HuH-7 (cell line): ENCODE measurements around the gene CFD.
A peak's percentile ranks its signal among the peaks of the same experiment; 100 is the strongest.
"Not testable (repeated sequence)": the region's sequence is repeated elsewhere in the genome, so short reads cannot be mapped to it uniquely, and the experiment has no call there.

Experiments
- DNase-seq: peaks from one replicate; pipeline ENCODE4 v3.0.0; 2011; ENCODE audit warnings: low spot score

Gene CFD

DNA sequence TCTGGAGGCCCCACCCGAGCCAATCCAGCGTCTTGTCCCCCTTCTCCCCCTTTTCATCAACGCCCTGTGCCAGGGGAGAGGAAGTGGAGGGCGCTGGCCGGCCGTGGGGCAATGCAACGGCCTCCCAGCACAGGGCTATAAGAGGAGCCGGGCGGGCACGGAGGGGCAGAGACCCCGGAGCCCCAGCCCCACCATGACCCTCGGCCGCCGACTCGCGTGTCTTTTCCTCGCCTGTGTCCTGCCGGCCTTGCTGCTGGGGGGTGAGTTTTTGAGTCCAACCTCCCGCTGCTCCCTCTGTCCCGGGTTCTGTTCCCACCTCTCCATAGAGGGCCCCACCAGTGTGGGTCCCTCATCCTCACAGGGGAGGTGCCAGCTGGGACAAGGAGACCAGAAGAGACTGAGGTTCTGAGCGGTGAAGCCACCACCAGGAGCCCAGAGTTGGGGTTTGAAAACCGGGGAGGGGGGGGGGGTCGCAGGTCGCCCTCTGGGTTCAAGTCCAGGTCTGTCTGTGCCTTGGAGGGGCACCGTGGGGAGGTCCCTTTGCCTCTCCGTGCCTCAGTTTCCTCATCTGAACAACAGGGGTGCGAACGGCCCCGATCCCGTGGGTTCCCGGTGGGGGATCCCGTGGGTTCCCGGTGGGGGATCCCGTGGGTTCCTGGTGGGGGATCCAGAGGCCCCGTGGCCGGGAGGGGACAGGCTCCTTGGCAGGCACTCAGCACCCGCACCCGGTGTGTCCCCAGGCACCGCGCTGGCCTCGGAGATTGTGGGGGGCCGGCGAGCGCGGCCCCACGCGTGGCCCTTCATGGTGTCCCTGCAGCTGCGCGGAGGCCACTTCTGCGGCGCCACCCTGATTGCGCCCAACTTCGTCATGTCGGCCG is 7.1 kb upstream of the CFD start, which contains the start of gene ELANE:
TSS of gene ELANE (plus strand) at position 168 of the 878 bp plus-strand sequence. CDS start at position 194, 26 bp downstream.
- no peak for DNase-seq

- DNase-seq, result no peak
These were observed 6.4 kb upstream of the CFD start for GRCh38 chr19:853014-853585.

DNA sequence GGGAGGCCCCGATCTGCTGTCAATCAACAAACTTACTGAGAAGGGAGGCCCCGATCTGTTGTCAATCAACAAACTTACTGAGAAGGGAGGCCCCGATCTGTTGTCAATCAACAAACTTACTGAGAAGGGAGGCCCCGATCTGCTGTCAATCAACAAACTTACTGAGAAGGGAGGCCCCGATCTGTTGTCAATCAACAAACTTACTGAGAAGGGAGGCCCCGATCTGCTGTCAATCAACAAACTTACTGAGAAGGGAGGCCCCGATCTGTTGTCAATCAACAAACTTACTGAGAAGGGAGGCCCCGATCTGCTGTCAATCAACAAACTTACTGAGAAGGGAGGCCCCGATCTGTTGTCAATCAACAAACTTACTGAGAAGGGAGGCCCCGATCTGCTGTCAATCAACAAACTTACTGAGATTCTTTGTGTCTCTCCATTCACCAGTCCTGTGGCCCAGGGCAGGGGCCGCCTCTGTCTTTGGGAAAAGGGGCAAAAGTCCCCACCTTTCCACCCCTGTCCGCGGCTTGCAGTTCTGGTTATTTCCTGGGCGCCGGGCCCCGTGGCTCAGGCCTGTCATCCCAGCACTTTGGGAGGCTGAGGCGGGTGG is 5.7 kb upstream of the CFD start:
- not testable (repeated sequence) for DNase-seq

GRCh38 chr19:854549-854948 is 4.9 kb upstream of the CFD start:
- no peak for DNase-seq

GRCh38 chr19:855142-855541 is 4.3 kb upstream of the CFD start:
- no peak for DNase-seq

DNA sequence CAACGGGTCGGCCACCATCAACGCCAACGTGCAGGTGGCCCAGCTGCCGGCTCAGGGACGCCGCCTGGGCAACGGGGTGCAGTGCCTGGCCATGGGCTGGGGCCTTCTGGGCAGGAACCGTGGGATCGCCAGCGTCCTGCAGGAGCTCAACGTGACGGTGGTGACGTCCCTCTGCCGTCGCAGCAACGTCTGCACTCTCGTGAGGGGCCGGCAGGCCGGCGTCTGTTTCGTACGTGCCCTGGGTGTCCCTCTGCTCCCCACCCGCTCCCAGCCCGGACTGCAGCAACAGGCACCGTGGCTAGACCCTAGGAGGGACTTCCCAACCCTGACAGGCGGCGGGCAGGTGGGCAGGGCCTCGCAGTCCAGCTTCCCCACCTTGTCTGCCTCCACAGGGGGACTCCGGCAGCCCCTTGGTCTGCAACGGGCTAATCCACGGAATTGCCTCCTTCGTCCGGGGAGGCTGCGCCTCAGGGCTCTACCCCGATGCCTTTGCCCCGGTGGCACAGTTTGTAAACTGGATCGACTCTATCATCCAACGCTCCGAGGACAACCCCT is 3.8 kb upstream of the CFD start:
- DNase-seq, result no peak

GRCh38 chr19:858284-858683 is 1.2 kb upstream of the CFD start:
- no peak for DNase-seq

DNA sequence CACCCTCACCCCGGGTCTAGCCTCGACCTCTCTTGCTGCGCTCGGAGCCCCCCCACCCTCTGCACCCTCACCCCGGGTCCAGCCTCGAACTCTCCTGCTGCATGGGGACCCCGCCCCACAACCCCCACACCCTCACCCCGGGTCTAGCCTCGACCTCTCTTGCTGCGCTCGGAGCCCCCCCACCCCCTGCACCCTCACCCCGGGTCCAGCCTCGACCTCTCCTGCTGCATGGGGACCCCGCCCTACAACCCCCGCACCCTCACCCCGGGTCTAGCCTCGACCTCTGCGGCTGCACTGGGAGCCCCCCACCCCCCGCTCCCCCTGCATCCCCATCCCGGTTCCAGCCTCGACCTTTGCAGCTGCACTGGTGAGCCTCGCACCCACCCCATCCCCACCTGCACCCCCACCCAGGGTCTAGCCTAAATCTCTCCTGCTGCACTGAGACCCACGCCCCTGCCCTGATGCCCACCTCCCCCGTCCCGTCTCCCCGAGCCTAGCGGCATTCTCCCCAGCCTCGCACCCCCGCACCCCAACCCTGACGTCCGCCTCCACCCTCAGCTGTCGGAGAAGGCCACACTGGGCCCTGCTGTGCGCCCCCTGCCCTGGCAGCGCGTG is 1.8 kb downstream of the CFD start:
- no peak for DNase-seq

DNA sequence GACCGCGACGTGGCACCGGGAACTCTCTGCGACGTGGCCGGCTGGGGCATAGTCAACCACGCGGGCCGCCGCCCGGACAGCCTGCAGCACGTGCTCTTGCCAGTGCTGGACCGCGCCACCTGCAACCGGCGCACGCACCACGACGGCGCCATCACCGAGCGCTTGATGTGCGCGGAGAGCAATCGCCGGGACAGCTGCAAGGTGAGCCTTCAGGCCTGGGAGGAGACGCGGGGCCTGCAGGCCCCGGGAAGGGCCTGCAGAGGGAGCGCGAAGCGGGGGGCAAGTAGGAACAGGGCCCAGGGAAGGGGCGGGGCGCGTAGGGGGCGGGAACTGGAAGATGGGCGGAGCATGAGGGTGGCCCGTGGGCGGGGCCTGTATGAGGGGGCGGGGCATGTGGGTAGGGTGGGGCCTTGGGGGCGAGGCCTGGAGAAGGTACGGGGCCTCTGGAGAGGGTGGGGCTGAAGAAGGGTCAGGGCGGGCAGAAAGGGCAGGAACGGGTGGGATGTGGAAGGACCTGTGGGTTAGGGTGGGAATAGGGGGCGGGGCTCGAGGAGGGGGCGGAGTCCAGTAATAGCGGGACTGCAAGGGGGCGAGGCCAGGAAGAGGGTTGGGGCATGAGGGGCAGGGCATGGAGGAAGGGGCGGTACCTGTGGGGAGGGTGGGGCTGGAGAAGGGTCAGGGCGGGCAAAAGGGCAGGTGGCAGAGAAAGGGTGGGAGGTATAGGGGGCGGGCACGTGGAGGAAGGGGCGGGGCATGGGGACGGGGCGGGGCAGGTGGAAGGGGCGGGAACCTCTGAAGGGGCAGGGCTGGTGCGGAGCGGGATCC is 2.5 kb downstream of the CFD start:
- DNase-seq, result peak; percentile 79

DNA sequence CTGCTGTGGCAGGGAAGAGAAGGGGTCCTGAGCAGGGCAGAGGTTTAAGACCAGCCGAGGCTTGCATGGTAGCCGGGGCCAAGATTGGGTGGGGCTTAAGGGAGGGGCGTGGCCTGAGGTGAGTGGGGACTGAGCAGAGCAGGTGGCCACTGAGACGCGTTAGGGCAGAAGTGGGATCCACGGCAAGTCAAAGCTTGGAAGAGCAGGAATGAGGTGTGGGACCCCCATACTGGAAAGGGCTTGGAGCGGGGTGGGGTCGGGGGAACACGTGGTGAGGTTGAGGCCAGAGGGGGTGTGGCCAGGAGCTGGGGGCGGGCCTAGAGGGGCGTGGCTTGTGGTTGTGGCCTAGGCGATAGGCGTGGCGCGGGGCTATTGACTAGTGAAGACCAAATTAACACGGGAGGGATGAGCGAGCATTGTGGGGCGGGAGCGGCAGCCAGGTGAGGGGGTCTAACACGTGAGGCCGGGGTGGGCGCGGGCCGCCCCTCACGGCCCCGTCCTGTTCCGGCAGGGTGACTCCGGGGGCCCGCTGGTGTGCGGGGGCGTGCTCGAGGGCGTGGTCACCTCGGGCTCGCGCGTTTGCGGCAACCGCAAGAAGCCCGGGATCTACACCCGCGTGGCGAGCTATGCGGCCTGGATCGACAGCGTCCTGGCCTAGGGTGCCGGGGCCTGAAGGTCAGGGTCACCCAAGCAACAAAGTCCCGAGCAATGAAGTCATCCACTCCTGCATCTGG is 3.3 kb downstream of the CFD start:
- no peak for DNase-seq

GRCh38 chr19:863315-863620 is 3.8 kb downstream of the CFD start:
- no peak for DNase-seq

GRCh38 chr19:866769-867300 is 7.4 kb downstream of the CFD start:
- DNase-seq, result no peak

DNA sequence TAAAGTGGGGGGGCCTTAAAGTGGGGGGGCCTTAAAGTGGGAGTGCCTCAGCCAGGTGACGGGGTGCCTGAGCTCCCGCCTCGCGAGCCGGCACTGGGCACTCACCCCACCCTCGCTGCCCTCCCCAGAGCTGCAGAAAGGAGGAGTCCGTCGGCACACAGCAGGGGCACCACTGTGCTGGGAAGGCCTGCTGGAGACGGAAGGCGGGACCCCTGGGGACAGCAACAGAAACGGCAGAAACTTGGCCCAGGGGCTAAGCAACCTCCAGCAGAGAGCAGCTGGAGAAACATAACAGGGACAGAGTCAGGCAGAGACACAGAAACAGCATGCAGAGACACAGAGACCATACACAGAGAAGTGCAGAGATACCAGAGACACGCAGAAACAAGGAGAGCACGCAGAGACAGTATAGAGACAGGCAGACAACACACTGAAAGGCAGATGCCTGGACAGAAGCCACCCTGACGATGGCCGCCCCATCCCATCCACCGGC is 7.9 kb downstream of the CFD start:
- DNase-seq, result no peak

DNA sequence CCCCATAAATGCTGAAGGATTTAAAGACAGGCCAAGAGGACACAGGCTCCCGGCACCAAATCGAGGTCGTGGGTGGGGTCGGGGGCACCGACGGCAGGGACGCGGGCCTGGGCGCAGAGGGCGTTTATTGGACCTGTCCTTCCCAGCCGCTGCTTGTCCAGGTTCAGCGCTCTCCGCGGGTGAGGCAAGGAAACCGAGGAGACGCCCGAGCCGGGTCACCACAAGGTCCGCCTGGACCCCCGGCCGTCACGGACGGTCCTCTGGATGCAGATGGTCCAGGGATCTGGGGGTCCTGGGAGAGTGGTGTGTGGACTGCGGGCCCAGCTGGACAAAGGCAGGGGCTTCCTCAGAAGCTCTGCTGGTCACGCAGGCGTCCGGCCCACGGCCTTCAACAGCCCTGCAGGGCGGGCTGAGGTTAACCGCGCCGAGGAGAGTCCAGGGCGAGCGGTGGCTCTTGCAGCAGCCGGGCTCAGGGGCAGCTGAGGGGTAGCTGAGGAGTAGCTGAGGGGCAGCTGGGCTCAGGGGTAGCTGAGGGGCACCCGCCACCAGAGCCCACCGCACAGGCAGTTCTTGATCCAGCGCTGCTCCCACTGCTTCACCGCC is 8.5 kb downstream of the CFD start:
- DNase-seq, result no peak

DNA sequence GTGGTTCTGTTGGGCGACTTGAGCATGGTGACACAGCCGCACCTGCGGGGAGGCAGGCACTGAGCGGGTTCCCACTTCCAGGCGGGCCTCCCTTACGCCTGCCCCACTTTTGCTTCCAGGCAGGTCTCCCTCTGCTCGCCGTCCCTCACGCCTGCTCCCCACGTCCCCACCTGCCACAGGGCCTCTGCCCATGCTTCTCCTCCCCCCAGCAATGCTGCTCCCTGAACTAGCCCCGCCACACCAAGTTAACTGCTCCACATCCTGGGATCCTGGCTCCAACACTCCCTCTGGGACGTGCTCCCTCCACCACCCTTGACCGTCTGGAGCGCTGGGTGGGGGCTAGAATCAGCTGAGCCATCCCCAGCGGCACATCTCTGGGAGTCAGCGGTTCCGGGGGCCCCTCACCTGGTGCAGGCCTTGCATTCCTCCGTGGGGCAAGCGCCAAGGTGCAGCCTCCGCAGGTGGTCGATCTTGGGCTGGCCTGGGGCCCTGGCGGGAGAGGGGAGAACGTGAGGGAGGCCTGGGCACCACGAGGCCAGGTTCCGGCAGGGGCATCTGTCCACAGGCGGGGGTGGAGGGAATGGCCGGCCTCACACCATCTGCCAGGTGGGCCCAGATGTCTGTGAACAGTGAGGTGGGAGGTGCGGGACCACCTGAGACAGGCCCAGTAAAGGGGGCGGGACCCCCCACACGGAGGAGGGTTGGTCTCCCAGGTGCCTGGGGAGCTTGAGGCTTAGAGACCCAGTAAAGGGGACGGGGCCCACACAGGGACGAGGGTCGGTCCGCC is 9.2 kb downstream of the CFD start:
- DNase-seq, result no peak

DNA sequence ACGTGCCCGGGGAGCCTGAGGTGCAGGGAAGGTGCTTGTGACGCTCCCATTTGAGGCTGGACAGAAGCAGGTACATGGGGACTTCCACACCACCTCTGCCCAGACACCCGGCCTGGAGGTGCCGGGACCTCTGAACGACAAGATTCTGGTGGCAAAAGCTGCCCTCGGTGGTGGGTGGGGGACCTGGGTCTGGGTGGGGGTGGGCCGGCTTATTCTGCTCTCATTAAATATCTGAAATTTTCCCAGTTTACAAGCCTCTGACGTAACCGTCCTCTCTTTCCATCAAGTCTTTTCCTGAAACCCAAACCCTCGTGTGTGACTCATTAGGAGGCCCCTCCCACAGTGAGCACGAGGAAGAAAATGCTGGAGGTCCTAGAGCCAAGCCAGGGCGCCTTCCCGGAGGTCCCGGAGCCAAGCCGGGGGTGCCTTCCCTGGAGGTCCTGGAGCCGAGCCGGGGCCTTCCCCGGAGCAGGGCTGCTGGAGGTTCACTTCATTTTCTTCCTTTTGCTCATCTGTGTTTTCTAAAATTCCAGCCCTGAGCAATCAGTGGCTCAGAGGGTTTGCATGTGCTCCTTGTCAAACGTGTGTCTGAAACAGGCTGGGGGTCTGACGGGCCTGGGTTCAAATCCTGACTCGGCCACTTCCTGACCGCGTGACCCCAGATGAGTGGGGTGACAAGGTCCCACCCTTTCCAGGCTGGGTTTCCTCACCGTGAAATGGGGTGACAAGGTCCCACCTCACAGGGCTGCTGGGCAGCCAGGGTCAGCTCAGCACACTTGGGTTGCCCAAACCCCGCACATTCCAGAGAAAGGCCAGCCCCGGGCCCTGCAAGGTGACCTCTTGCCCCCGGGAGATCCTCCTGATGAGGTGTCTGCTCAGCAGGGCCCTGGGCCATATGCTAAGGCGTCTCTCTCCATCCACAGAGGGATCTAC is 10.0 kb downstream of the CFD start:
- no peak for DNase-seq

GRCh38 chr19:870314-870713 is 10.8 kb downstream of the CFD start:
- no peak for DNase-seq

DNA sequence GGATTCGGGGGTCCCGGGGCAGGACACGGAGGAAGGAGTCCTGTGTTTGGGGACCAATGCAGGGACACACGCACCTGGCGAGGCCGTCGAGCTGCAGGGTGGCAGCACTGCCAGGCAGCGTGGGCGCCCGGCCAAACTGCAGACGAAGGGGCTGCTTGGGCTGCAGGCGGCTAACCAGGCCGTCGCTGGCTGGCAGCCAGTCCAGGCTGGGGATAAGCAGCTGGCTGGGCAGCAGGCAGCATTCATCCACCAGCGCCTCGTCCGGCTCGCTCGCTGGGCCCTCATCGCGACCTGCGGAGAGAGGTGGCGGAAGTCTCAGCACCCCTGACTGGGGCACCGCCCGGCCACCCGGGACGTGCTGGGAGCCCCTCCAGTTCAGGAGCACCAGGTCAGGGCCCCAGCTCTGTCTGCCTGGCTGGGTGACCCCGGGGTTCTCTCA is 11.5 kb downstream of the CFD start:
- DNase-seq, result no peak
